H9 (cell line): ENCODE results near the gene C1orf52. TPM values are rescaled to one million over a fixed set of nuclear protein-coding genes. Genes with fewer than 3 reads are reported as not detected.

Source experiments
- DNase-seq: peaks from one replicate; pipeline ENCODE4 v3.0.0-alpha.2; 2017
- H2AFZ ChIP-seq: one replicate; pipeline ENCODE4 v1.6.1; 2013; ENCODE audit warnings: mild to moderate bottlenecking, low read length, control low read depth, moderate library complexity
- H2AK5ac ChIP-seq: 2 replicates; pipeline ENCODE4 v1.6.1; 2013; ENCODE audit warnings: low read length, control low read depth, mixed read lengths; ENCODE audit not compliant: insufficient read length
- H2BK120ac ChIP-seq: one replicate; pipeline ENCODE4 v1.6.1; 2013; ENCODE audit warnings: low read depth, mild to moderate bottlenecking, low read length, control low read depth, inconsistent platforms; ENCODE audit not compliant: poor library complexity, severe bottlenecking
- H2BK12ac ChIP-seq: 2 replicates; pipeline ENCODE4 v1.6.1; 2013; ENCODE audit warnings: low read length, control low read depth, mixed read lengths, low read depth; ENCODE audit not compliant: insufficient read length
- H2BK15ac ChIP-seq: 2 replicates; pipeline ENCODE4 v1.6.1; 2013; ENCODE audit warnings: low read depth, low read length, control low read depth
- H2BK20ac ChIP-seq: one replicate; pipeline ENCODE4 v1.6.1; 2013; ENCODE audit warnings: low read depth, mild to moderate bottlenecking, low read length, control low read depth, inconsistent platforms; ENCODE audit not compliant: poor library complexity, severe bottlenecking
- H2BK5ac ChIP-seq: 2 replicates; pipeline ENCODE4 v1.6.1; 2013; ENCODE audit warnings: low read length, control low read depth, mixed read lengths; ENCODE audit not compliant: insufficient read length
- H3K14ac ChIP-seq: 2 replicates; pipeline ENCODE4 v1.6.1; 2013; ENCODE audit warnings: low read length, control low read depth; ENCODE audit not compliant: insufficient read depth
- H3K18ac ChIP-seq: 2 replicates; pipeline ENCODE4 v1.6.1; 2013; ENCODE audit warnings: low read depth, mild to moderate bottlenecking, mixed read lengths, low read length, control low read depth; ENCODE audit not compliant: insufficient read length
- H3K23ac ChIP-seq: 2 replicates; pipeline ENCODE4 v1.6.1; 2013; ENCODE audit warnings: low read length, control low read depth, mixed read lengths, low read depth; ENCODE audit not compliant: insufficient read length
- H3K23me2 ChIP-seq: 2 replicates; pipeline ENCODE4 v1.6.1; 2013; ENCODE audit warnings: low read depth, mild to moderate bottlenecking, mixed read lengths, low read length, control low read depth; ENCODE audit not compliant: insufficient read length, poor library complexity, severe bottlenecking
- H3K27ac ChIP-seq: 2 replicates; pipeline ENCODE4 v1.5.1; 2013; ENCODE audit warnings: low read length, control low read depth, mixed read lengths, low read depth; ENCODE audit not compliant: insufficient read length
- H3K27me3 ChIP-seq: 2 replicates; pipeline ENCODE4 v1.6.1; 2013; ENCODE audit warnings: low read length, control low read depth, inconsistent platforms; ENCODE audit not compliant: insufficient read depth
- H3K4ac ChIP-seq: 2 replicates; pipeline ENCODE4 v1.6.1; 2013; ENCODE audit warnings: low read depth, mild to moderate bottlenecking, control low read depth, inconsistent platforms, low read length, moderate library complexity
- H3K4me1 ChIP-seq: 2 replicates; pipeline ENCODE4 v1.6.1; 2013; ENCODE audit warnings: low read length, control low read depth, inconsistent platforms; ENCODE audit not compliant: insufficient read depth
- H3K4me2 ChIP-seq: 2 replicates; pipeline ENCODE4 v1.6.1; 2013; ENCODE audit warnings: low read length, control low read depth, mixed read lengths; ENCODE audit not compliant: insufficient read length, insufficient read depth
- H3K56ac ChIP-seq: 2 replicates; pipeline ENCODE4 v1.6.1; 2013; ENCODE audit warnings: low read depth, mild to moderate bottlenecking, mixed read lengths, low read length, control low read depth; ENCODE audit not compliant: insufficient read length
- H3K79me1 ChIP-seq: 2 replicates; pipeline ENCODE4 v1.6.1; 2013; ENCODE audit warnings: low read depth, mild to moderate bottlenecking, moderate library complexity, low read length, control low read depth, inconsistent platforms; ENCODE audit not compliant: insufficient read depth, poor library complexity, severe bottlenecking
- H3K79me2 ChIP-seq: 2 replicates; pipeline ENCODE4 v1.6.1; 2013; ENCODE audit warnings: low read length, control low read depth, inconsistent platforms; ENCODE audit not compliant: insufficient read depth
- H3K9ac ChIP-seq: 2 replicates; pipeline ENCODE4 v1.6.1; 2013; ENCODE audit warnings: low read length, control low read depth, mixed read lengths; ENCODE audit not compliant: insufficient read length; ENCODE audit errors: extremely low read depth
- H3K9me3 ChIP-seq: one replicate; pipeline ENCODE4 v1.6.1; 2013; ENCODE audit warnings: low read depth, low read length, inconsistent platforms; ENCODE audit not compliant: control insufficient read depth
- H3T11ph ChIP-seq: one replicate; pipeline ENCODE4 v1.6.1; 2013; ENCODE audit warnings: mild to moderate bottlenecking, low read length, control low read depth, inconsistent platforms
- H4K20me1 ChIP-seq: one replicate; pipeline ENCODE4 v1.6.1; 2013; ENCODE audit not compliant: control insufficient read depth, insufficient read length, insufficient read depth
- H4K5ac ChIP-seq: 2 replicates; pipeline ENCODE4 v1.6.1; 2013; ENCODE audit warnings: low read depth, mild to moderate bottlenecking, mixed read lengths, low read length, control low read depth; ENCODE audit not compliant: insufficient read length
- H4K8ac ChIP-seq: replicated peaks from 2 replicates; pipeline ENCODE4 v1.6.1; 2013; ENCODE audit warnings: low read length, control low read depth, mixed read lengths, low read depth; ENCODE audit not compliant: insufficient read length
- H4K91ac ChIP-seq: 2 replicates; pipeline ENCODE4 v1.6.1; 2013; ENCODE audit warnings: low read depth, mild to moderate bottlenecking, moderate library complexity, mixed read lengths, low read length, control low read depth; ENCODE audit not compliant: insufficient read length
- H3K27ac Mint-ChIP-seq, 3 experiments: 2 replicates in 2 of 3; 3 replicates in 1 of 3; pipeline ENCODE4 v1.8.0; 2020 to 2021; ENCODE audit warnings: mixed read lengths in 3 of 3, mild to moderate bottlenecking in 1 of 3, moderate library complexity in 1 of 3
- H3K27me3 Mint-ChIP-seq: 2 replicates; pipeline ENCODE4 v1.8.0; 2021; ENCODE audit warnings: low read depth, mild to moderate bottlenecking, moderate library complexity, mixed read lengths
- H3K36me3 Mint-ChIP-seq, 3 experiments: 2 replicates in 2 of 3; 3 replicates in 1 of 3; pipeline ENCODE4 v1.8.0; 2020 to 2021; ENCODE audit warnings: low read depth in 3 of 3, mixed read lengths in 3 of 3; ENCODE audit not compliant: insufficient read depth in 1 of 3
- H3K4me1 Mint-ChIP-seq, 2 experiments: 2 replicates each; pipeline ENCODE4 v1.8.0; 2020; ENCODE audit warnings: mixed read lengths in 2 of 2
- H3K4me3 Mint-ChIP-seq, 2 experiments: 2 replicates in 1 of 2; 3 replicates in 1 of 2; pipeline ENCODE4 v1.8.0; 2020 to 2021; ENCODE audit warnings: mild to moderate bottlenecking in 2 of 2, mixed read lengths in 2 of 2, moderate library complexity in 1 of 2
- H3K9me3 Mint-ChIP-seq, 2 experiments: 2 replicates in 1 of 2; 3 replicates in 1 of 2; pipeline ENCODE4 v1.8.0; 2020; ENCODE audit warnings: mild to moderate bottlenecking in 2 of 2, mixed read lengths in 2 of 2, moderate library complexity in 1 of 2
- WGBS: extraction: QIAGEN DNeasy Blood & Tissue Kit; methylation state at CpG from one replicate; pipeline ENCODE4 v1.1.7; 2013; ENCODE audit warnings: missing lambda C conversion rate, low lambda C conversion rate, mixed read lengths; ENCODE audit not compliant: insufficient read length; ENCODE audit errors: extremely low coverage; 5-methylcytosine and 5-hydroxymethylcytosine counted together
- total RNA-seq: library from RNA; stranded (reverse); gene quantifications from 2 replicates; pipeline ENCODE4 v1.2.1, GENCODE V29; 2021
- TF ChIP-seq, protein P1 (sequence below): fragments of 200-600 bp; sonication (generic); conservative IDR thresholded peaks from 3 replicates; pipeline ENCODE4 v1.8.0; 2021; ENCODE audit warnings: antibody characterized with exemption, mild to moderate bottlenecking

The C1orf52 gene
- total RNA-seq, 1 experiment from 2014 or later, result 45.1 TPM

- Histone ChIP-seq H4K91ac (no peak overlapping the region), H2BK15ac (no peak overlapping the region), H3K4me2 (peak overlapping the region; percentile 81), H3K4ac (no peak overlapping the region), H4K5ac (no peak overlapping the region), H3K27ac (peak overlapping the region; percentile 22), H2BK20ac (no peak overlapping the region), H3K56ac (no peak overlapping the region), H4K20me1 (no peaks in the 10 kb centered on the region), H3K79me1 (no peaks in the 10 kb centered on the region), H3K9ac (peak overlapping the region; percentile 39), H3T11ph (no peak overlapping the region), H3K27me3 (no peaks in the 10 kb centered on the region), H3K4me1 (0 out of 2 replicates have a peak, but pooled peaks cover 2% of the 10 kb centered on the region), H3K18ac (no peak overlapping the region), H2AFZ (no peak overlapping the region), H3K14ac (no peak overlapping the region), H3K79me2 (peaks cover 2% of the 10 kb centered on the region; the same call in 1 of the 2 replicates), H4K8ac (no peak overlapping the region), H2BK5ac (no peak overlapping the region), H3K9me3 (no peaks in the 10 kb centered on the region), H3K23ac (no peak overlapping the region), H3K23me2 (peaks cover 6% of the 10 kb centered on the region), H2AK5ac (no peak overlapping the region), H2BK120ac (no peak overlapping the region), H2BK12ac (no peak overlapping the region)
- Mint-ChIP-seq H3K4me3 (peak overlapping the region; percentile 74 to 90), H3K27ac (peak overlapping the region; percentile 66 to 96 (median 88); a peak in 5 of 7 replicates), H3K27me3 (no peaks in the 10 kb centered on the region), H3K4me1 (peaks cover 29 to 38% of the 10 kb centered on the region in 2 experiments), H3K9me3 (no peaks in the 10 kb centered on the region), H3K36me3 (peaks cover 0 to 8% (median 0%) of the 10 kb centered on the region in 3 experiments; a peak in 4 of 7 replicates)
- DNase-seq, result no peak
- TF ChIP-seq, protein P1, sequence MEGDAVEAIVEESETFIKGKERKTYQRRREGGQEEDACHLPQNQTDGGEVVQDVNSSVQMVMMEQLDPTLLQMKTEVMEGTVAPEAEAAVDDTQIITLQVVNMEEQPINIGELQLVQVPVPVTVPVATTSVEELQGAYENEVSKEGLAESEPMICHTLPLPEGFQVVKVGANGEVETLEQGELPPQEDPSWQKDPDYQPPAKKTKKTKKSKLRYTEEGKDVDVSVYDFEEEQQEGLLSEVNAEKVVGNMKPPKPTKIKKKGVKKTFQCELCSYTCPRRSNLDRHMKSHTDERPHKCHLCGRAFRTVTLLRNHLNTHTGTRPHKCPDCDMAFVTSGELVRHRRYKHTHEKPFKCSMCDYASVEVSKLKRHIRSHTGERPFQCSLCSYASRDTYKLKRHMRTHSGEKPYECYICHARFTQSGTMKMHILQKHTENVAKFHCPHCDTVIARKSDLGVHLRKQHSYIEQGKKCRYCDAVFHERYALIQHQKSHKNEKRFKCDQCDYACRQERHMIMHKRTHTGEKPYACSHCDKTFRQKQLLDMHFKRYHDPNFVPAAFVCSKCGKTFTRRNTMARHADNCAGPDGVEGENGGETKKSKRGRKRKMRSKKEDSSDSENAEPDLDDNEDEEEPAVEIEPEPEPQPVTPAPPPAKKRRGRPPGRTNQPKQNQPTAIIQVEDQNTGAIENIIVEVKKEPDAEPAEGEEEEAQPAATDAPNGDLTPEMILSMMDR, result no peak
- WGBS, result no CpG with 5 or more reads among the region's 11 CpGs
Measured at GRCh38 chr1:85276978-85277639, 17.6 kb upstream of the C1orf52 start.
